ENCODE measurements around the gene ZMYND8.
A peak's percentile ranks its signal among the peaks of the same experiment; 100 is the strongest.
"Not testable (repeated sequence)": the region's sequence is repeated elsewhere in the genome, so short reads cannot be mapped to it uniquely, and the experiment has no call there.

Gene ZMYND8

DNA sequence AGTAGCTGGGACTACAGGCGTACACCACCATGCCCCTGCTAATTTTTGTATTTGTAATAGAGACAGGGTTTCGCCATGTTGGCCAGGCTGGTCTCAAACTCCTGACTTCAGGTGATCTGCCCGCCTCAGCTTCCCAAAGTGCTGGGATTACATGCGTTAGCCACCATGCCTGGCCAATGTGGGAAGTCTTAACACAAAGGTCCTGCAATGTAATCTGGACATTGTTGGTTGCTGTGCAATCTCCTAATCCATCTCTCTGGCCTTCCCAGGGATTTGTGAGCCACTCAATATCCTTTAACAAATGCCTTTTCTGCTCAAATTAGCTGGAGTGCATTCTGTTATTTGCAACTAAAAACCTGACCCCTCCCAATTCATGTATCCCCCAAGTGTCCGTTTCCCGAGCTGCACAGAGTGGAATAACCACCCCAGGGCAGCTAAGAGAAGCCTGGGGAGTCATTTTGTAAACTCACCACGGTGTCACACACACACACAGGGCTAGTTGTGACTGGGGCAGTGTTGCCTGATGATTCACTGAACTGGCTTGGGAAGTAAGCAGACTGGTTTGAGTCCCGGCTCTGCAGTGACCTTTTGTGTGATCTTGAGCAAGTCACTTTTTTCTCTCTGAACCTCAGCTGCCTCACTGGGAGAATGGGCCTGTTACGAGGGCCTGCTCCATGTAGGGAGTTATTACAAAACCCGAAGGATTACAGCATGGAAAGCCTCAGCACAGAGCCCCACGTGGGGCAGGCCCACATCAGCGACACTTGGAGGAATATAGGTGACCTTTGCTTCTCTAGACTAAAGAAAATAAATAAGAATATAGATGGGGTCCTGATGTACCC, 152.3 kb downstream of the ZMYND8 start:
- no peak for DNase-seq (ENCODE audit: low read depth)

DNA sequence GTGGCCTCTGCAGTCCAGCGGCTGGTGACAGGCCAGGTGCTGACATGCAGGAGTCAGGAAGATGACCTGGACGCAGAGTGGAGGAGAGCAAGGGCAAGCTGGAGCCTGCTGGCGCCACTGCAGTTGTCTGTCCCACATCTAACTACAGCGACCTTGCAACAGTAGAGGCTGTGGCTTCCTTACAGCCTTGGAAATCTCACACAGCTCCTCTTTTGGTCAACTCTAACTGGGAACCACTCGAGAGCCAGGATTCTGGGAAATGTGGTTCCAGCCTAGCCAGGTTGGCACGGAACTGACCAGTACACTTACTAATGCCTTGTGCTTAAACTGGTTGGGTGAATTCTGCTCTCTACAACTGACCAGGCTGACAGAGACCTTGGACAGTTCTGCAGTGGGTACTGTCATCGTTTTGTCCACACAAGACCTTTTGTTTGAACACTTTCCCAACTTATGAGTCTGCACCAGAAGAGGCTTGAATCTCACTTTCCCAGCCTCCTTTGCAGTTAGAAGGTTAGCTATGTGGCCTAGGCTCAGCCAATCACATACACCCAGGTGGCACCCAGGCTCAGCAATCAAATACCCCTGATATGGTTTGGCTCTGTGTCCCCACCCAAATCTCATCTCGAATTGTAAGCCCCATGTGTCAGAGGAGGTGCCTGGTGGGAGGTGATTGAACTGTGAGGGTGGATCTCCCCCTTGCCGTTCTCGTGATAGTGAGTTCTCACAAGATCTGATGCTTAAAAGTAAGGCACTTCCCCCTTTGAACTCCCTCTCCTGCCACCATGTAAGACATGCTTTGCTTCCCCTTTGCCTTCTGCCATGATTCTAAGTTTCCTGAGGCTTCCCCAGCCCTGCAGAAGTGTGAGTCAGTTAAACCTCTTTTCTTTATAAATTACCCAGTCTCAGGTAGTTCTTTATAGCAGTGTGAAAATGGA, 153.5 kb downstream of the ZMYND8 start:
- DNase-seq (ENCODE audit: low read depth): no peak

DNA sequence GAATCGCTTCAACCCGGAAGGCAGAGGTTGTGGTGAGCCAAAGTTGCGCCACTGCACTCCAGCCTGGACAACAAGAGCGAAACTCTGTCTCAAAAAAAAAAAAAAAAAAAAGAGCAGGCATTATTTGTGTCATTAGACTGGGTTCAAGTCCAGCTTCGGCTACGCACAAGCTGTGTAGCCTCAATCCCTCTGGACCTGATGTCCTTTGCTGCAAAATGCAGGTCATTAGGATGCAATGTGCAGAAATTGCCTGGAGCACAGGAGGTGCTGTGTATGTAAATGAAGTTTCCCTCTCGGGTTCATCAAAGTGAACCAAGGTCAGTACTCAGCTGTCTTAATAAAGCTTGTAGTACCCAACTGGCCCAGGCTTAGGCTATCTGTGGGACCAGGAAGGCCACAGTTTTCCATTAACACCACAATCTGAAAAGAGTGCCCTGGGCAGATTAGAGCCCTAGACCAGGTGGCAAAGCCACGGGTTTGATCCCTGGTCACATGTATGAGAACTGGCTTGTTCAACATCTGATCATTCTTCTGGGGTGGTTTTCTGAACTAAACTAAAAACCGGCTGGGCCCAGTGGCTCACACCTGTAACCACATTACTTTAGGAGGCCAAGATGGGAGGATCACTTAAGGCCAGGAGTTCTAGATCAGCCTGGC, 155.3 kb downstream of the ZMYND8 start:
- DNase-seq (ENCODE audit: low read depth): no peak

DNA sequence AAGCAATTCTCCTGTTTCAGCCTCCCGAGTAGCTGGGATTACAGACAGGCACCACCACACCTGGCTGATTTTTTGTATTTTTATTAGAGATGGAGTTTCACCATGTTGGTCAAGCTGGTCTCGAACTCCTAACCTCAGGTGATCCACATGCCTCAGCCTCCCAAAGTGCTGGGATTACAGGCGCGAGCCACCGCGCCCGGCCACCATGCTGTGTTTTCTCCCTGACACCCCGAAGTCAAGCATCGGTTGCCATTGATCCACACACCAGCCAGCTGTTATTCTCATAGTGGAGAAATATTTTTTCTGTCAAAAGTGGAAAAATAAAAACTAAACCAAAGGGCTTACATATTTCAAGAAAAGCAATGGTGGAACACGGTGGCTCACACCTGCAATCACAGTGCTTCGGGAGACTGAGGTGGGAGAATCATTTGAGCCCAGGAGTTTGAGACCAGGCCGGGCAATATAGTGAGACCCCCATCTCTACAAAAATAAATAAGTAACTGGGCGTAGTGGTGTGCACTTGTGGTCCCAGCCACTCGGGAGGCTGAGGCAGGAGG, 157.4 kb downstream of the ZMYND8 start:
- DNase-seq (ENCODE audit: low read depth): no peak

DNA sequence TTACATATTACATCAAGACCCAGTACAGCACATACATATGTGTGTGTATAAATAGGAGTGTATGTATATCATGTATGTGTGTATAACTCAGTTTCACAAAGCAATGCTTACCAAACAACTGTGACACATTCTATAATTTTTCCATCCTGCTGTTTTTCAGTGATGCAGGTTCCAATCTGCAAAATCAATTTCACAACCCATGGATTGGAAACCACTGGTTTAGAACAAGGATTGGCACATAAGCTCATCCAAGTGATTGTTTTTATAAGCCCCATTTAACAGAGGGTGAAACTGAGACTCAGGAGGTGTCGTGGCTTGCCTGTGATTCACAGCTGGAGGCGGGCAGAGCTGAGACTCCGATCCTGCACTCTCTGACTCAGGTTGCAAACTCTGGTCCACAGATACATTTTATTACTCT, 158.2 kb downstream of the ZMYND8 start:
- no peak for DNase-seq (ENCODE audit: low read depth)

DNA sequence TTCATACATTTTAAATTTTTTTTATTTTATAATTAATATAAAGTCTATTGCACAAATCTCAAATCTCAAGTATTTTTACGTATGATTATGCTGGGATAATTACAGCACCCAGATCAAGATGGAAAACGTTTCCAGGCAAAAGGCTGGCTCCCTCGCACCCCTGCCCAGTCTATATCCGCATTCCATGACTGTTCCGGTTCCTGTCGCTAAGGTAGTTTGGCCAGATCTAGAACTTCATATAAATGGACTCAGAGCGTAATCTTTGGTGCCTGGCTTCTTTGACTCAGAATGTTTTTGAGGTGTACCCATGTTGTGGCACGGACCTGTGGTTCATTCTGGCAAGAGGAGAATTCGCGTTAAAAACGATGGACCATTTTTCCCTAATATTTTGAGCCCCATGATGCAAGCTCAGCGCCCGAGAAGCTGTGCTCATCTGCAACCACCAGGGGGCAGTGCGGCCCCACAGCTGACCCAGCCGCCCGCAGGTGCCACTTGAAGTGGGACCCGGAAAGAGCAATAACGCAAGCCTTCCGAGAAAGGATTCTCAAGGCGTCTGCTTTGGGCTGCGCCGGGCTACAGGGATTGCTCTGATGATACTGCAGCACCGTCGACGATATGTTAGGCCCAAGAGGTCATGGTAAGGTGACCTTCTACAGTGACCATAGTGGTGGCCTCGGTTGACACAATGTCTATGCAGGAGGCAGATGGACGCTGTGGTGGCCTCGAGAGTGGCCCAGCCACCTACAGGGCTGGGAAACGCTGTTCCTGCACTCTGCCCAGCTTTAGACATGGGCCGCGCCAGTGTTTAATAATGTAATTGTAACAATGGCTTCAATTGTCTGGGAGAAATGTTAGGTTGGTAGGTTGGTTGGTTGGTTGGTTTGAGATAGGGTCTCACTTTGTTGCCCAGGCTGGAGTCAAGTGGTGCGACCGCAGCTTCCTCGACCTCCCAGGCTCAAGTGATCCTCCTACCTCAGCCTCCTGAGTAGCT, 160.1 kb downstream of the ZMYND8 start:
- peak; percentile 32 for DNase-seq (ENCODE audit: low read depth)

DNA sequence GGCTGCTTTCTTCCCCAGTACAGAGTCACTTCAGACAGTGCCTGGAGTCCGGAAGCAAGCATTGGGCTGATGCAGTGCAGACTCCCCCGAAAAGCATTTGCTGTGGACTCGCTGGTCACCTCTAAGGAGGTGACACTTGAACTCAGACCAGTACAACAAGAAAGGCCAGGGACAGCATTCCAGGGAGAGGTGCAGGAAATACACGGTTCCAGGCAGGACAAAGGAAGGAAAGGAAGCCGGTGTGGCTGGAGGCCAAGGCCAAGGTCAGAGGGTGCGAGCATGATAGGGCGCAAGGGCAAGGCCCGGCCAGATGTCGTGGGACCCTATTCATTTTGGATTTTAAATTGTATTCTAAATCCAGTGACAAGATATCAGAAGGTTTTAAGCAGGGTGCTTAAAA, 160.9 kb downstream of the ZMYND8 start:
- no peak for DNase-seq (ENCODE audit: low read depth)

DNA sequence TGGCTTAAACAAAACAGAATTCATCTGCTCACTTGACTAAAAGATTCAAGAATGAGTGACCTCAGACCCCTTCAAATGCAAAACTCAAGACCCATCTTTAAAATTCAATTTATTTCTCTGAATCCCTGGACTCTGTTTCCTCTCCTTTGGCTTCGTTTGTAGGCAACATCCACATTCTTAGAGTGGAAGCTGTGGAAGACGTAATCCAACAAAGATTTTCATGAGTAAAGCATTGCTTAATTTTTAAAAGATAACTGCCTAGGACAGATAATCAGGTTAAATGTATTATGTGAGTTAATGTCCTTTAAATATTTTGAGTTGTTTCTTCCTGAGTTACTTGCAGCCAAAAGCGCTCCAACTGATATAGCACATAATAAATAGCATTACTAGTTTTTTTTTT, 164.5 kb downstream of the ZMYND8 start:
- no peak for DNase-seq (ENCODE audit: low read depth)

DNA sequence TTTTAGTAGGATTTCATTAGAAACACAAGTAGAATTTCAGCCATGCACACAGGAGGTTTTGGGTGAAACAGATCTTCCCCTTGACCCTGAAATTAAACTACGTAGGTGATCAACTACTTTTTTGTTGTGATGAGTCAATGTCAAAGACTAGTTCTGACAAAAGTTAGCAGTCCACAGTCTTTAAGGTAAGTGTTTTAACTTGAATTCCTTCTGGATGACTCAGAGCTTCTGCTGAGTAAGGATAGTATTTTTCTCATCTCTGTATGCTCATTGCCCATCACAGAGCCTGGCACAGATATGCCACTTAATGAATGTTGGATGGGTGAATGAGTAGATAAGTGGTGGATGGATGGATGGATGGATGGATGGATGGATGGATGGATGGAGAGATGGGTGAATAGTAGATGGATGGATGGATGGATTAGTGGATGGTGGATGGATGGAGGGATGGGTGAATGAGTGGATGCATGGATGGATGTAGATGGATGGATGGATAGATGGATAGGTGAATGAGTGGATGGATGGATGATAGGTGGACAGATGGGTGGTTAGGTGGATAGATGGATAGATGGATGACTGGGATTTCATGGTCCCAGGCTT, 165.3 kb downstream of the ZMYND8 start:
- no peak for DNase-seq (ENCODE audit: low read depth)

DNA sequence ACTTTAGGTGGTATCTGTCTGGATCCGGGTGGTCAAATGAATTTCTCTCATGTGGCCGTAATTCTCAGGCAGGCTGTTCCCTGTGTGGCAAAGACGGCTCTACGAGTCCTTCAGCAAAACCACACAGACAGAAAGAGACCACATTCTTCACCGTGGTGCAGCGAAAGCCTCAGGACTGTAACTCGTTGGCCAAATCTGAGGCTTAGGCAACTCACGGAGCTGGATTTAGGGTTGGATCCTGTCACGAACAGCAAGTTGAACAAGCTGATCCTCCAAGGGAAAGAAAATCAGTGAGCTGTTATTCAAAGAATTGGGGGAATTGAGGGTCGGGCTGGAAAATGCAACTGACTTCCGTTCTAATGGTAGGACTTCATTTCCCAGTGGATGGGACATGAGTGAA, 167.4 kb downstream of the ZMYND8 start:
- no peak for DNase-seq (ENCODE audit: low read depth)

DNA sequence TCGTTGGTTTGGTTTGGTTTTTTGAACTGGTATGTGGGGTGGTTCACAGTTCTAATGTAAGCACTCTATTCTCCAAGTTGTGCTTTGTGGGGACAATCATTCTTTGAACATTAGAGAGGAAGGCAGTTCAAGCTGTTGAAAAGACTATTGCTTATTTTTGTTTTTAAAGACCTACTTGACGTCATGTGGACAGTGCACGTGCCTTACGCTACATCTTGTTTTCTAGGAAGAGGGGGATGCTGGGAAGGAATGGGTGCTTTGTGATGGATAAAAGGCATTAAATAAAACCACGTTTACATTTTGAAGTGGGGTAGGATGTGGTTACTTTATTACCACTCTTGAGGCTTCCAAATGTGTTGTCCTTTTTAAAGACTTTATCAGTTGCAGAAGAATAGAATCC, 168.0 kb downstream of the ZMYND8 start:
- no peak for DNase-seq (ENCODE audit: low read depth)

DNA sequence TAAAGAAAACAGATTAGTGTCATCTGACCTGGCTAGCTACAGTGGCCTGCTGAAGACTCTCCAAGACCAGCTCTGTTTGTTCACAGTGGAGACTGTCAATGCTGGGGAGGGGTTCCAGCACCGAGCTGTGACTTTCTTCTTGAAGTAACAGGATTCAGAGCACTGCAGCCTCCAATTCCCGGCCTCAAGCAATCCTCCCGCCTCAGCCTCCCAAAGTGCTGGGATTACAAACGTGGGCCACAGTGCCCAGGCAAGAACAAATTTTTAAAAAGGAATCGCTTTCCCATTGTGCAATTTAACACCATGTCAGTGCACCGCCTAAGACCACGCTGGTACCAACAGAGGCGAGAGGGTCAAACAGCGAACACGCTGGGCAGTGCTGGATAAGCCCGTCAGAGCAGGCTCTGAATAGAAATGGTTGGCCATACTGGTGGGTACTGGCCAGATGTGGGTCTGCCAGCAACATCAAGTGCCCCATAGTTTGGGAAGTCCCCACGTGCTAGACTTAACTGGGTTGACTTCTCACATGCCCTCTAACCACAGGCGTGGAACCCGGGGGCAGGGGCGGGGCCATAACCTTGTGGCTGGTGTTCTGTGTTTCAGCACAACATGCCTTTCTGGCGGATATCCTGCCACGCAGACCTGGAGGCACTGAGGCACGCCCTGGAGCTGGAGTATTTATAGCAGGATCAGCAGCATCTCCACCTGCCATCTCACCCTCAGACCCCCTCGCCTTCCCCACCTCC, 168.9 kb downstream of the ZMYND8 start:
- DNase-seq (ENCODE audit: low read depth): no peak

DNA sequence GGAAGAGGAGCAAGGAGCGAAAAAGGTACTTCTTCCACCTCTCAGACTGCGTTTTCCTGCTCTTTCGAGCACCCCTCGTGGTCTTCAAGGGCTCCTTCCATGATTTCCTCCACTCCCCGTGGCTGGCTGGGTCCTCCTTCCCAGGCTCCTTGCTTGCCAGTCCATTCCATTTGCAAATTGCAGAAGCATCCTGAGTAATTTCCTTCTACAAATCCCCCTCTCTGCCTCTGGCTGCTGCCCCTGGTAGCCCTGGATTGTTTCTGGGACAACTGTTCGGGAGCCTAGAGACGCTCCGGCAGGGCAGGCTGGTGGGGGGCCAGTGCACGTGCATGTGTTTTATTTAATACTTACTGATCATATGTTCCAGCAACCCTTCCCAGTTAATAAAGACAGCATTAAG, 173.1 kb downstream of the ZMYND8 start:
- DNase-seq (ENCODE audit: low read depth): no peak

DNA sequence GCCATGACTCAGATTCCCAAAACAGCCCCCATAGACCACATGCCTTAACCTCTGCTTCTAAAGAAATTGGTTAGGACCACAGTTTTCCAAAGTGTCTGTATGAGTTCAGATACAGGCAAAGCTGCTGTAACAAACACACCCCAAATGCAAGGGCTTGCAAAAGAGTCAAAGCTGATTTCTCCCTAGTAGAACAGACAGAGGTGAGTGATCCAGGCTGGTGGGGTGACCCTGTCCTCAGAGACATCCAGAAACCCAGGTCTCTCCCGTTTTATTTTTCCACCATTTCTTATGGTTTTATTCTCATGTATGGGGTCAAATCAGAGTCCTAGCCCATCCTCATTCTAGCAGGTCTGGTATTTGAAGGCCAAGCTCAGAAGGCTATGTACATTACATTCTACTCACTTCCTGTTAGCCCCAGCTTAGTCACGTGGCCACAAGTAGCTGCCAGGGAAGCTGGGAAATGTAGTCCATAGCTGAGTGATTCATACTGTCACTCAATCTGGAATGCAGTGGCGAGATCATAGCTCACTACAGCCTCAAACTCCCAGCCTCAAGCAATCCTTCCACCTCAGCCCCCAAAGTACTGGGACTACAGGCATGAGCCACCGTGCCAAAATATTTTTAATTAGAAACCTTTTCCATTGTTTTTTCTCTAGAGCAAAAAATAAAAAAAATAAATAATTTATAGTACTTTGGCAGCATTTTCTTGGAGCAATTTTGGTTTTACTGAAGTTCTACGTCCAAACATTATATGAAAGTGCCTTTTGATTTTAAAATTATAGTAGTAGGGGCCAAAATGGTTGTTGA, 175.2 kb downstream of the ZMYND8 start:
- DNase-seq (ENCODE audit: low read depth): no peak

DNA sequence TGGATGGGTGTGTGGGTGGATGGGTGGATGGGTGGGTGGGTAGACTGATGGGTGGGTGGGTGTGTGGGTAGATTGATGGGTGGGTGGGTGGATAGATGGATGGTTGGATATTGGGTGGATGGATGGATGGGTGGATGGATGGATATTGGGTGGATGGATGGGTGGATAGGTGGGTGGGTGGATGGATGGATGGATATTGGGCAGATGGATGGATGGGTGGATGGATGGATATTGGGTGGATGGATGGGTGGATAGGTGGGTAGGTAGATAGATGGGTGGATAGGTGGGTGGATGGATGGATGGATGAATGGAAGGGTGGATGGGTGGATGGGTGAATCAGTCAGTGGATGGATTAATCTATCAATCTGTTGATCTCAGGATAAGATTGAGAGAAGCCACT, 177.2 kb downstream of the ZMYND8 start:
- no peak for DNase-seq (ENCODE audit: low read depth)

DNA sequence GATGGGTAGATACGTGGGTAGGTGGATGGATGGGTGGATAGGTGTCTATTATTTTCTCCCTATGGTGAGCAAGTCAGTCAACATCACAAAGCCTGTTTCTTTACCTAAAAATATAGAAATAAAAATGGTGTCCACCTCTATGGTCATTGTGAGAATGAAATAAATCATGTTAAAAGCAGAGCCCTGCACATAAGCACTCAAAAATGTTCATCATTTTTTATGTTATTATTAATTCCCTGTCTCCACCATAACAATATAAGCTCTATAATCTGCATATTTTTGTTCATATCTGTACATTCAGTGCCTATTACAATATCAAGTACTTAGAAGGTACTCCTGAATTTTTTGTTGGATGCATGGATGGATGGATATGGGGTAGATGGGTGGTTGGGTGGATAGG, 177.6 kb downstream of the ZMYND8 start:
- no peak for DNase-seq (ENCODE audit: low read depth)

DNA sequence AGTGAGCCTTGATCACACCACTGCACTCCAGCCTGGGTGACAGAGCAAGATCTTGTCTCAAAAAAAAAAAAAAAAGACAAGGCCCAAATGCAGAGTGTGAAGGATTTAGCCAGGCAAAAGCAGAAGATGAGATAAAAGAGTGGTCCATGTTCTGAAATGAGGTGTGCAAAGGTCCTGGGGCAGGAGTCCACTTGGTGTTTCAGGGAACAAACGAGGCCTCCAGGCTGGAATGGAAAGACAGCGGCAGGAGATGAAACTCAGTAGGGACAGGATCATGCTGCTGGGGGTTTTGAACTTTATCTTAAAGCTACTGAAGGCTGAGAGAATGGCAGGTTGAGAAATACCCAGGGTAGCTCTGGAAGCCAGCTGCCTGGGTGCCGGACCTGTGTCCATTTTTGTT, 178.2 kb downstream of the ZMYND8 start:
- DNase-seq (ENCODE audit: low read depth): no peak

DNA sequence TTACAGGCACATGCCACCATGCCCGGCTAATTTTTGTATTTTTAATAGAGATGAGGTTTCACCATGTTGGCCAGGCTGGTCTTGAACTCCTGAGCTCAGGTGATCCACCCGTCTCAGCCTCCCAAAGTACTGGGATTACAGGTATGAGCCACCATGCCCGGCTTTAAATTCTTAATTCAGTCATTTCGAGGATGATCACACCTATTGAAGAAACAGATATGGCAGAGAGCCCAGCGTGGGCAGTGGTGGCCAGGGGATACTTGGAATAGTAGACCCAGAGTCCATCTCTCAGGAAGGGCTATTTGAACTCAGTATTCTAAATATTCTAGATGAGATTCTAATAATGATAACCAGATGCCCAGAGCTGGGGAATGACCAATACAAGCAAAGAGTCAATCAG, 180.3 kb downstream of the ZMYND8 start:
- DNase-seq (ENCODE audit: low read depth): not testable (repeated sequence)

DNA sequence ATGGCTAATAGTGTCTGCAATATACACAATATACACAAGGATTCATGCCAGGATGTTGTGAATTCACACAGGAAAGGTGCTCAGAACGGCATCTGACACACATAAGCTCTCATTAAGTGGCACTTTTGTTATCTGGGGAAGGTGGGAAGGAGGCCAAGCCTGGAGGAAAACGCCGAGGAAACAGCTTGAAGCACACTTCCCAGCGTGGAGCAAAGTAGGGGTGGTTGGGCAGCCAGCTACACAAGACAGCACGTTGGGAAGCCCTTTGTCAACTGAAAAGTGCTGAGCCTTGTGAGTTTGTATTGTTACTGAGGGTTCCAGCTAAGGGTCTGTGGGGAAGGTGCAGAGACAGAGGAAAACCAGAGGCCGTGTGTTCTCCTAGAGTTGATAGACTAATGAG, 181.0 kb downstream of the ZMYND8 start:
- no peak for DNase-seq (ENCODE audit: low read depth)

All from CMK (cell line).